Measurements from ENCODE around the gene MINAR1.

DNA sequence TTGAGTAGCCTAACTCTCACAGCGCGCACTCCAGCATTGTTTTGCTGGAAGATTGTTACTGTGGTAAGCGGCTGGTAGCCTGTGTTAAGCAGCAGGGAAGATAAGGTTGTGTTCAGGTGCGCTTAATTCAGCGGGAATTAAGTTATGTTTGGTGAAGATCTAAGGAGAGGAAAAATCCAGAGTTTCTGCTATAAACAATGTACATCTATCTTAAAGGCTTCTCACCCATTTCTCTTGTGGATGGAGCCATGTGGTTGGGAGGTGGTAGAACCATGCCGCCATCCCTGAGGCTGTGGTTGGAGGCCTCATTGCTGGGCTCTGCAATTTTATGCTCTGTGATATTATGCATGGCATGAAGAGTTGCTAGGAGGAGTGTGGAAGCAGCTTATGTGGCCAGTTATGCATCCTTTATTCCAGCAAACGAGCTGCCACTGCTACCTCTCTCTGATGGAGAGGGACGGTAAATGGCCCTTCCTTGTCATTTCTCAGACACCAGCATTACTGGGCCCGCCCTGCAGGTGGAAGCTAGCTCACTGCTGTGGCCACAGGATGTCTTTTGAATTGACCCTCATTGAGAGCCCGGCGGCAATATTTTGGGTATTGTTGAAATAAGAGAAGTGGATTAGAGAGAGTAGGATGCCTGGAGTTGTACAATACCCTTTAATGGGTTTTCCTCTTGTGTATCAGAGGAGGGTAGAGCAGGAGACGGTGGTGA, 1.3 kb downstream of the MINAR1 start:
- TF ChIP-seq, protein P1, sequence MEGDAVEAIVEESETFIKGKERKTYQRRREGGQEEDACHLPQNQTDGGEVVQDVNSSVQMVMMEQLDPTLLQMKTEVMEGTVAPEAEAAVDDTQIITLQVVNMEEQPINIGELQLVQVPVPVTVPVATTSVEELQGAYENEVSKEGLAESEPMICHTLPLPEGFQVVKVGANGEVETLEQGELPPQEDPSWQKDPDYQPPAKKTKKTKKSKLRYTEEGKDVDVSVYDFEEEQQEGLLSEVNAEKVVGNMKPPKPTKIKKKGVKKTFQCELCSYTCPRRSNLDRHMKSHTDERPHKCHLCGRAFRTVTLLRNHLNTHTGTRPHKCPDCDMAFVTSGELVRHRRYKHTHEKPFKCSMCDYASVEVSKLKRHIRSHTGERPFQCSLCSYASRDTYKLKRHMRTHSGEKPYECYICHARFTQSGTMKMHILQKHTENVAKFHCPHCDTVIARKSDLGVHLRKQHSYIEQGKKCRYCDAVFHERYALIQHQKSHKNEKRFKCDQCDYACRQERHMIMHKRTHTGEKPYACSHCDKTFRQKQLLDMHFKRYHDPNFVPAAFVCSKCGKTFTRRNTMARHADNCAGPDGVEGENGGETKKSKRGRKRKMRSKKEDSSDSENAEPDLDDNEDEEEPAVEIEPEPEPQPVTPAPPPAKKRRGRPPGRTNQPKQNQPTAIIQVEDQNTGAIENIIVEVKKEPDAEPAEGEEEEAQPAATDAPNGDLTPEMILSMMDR (conservative IDR thresholded peaks at IDR 0.05) = no peak
- TF ChIP-seq EZH2 (IDR thresholded peaks at IDR 0.05; ENCODE audit: low read depth) = no peak
